Stomach (tissue), 9 donors: ENCODE data around the gene GTSE1. TPM values are rescaled to one million over a fixed set of nuclear protein-coding genes. Genes with fewer than 3 reads are reported as not detected.

Experiments used
- DNase-seq, 2 donors: peaks; one replicate each; pipeline versions ENCODE4 v3.0.0 to v3.0.0-alpha.2; 2013 to 2019
- H3K27ac ChIP-seq, 5 donors: fragments of 200-600 bp in 4 of 5; sonication (generic) in 4 of 5; one replicate each; pipeline ENCODE4 v1.5.1; 2013 to 2019; ENCODE audit warnings: mild to moderate bottlenecking in 1 of 5, moderate library complexity in 1 of 5
- H3K27me3 ChIP-seq, 3 donors: fragments of 200-600 bp; sonication (generic); one replicate each; pipeline ENCODE4 v1.5.1; 2017 to 2019; ENCODE audit warnings: mixed run types in 1 of 3
- H3K36me3 ChIP-seq, 4 donors: fragments of 200-600 bp; sonication (generic); 1 replicate in 3 of 4; 2 replicates in 1 of 4; pipeline ENCODE4 v1.5.1; 2016 to 2019
- H3K4me1 ChIP-seq, 4 donors: fragments of 200-600 bp; sonication (generic); one replicate each; pipeline ENCODE4 v1.5.1; 2016 to 2019
- H3K4me3 ChIP-seq, 4 donors: fragments of 200-600 bp; sonication (generic) in 3 of 4; one replicate each; pipeline ENCODE4 v1.5.1; 2016 to 2019; ENCODE audit warnings: mild to moderate bottlenecking in 1 of 4
- H3K9me3 ChIP-seq, 4 donors: fragments of 200-600 bp; sonication (generic); one replicate each; pipeline ENCODE4 v1.5.1; 2016 to 2019
- EP300 ChIP-seq: sonication (generic); formaldehyde crosslinking; IDR thresholded peaks from one replicate; pipeline ENCODE4 v1.6.1; 2017; ENCODE audit warnings: antibody characterized with exemption
- POLR2A ChIP-seq, 4 donors: fragments of 450-650 bp; IDR thresholded peaks; one replicate each; pipeline ENCODE4 v1.6.1; 2016; ENCODE audit warnings: antibody characterized with exemption in 4 of 4, control low read depth in 2 of 4, mild to moderate bottlenecking in 1 of 4, moderate library complexity in 1 of 4
- POLR2AphosphoS5 ChIP-seq, 3 donors: sonication (generic); formaldehyde crosslinking; IDR thresholded peaks; one replicate each; pipeline ENCODE4 v1.6.1; 2016; ENCODE audit warnings: antibody characterized with exemption in 3 of 3
- WGBS, 5 donors: extraction: QIAGEN DNeasy Blood & Tissue Kit in 3 of 5; methylation state at CpG; one replicate each; pipeline versions ENCODE4 v1.1.5 to v1.1.7; 2013 to 2018; 5-methylcytosine and 5-hydroxymethylcytosine counted together
- intact Hi-C: fragments of 100-400 bp; cut with DNase I; formaldehyde crosslinking; loops from one replicate; pipeline ENCODE4 v1.15.1; 2023; ENCODE audit warnings: low total_unique reads
- polyA plus RNA-seq, 3 donors: library from polyadenylated mRNA; stranded (reverse); fragments of 200-250 nt; gene quantifications; one replicate each; pipeline ENCODE4 v1.2.3, GENCODE V29; 2013
- total RNA-seq, 5 donors: library from RNA; depleted of rRNA; stranded (reverse); fragments of >200 nt; gene quantifications; one replicate each; pipeline versions ENCODE4 v1.1.0 to v1.2.3, GENCODE V29; 2014 to 2016
- TF ChIP-seq, protein P1 (sequence below), 7 experiments: fragments of 450-650 bp in 4 of 7; fragments of 200-600 bp in 3 of 7; sonication (generic) in 3 of 7; IDR thresholded peaks; one replicate each; pipeline ENCODE4 v1.5.1; 2016 to 2019; ENCODE audit warnings: antibody characterized with exemption in 7 of 7, control low read depth in 2 of 7, mild to moderate bottlenecking in 1 of 7
- donor health status: healthy with polysubstance abuse.
- donor health status: Bipolar disorder and iron deficiency.
- donor health status: healthy.

Gene GTSE1
- total and polyA plus RNA-seq, 8 donors = 1.1 to 64.0 (median 4.2) TPM

DNA sequence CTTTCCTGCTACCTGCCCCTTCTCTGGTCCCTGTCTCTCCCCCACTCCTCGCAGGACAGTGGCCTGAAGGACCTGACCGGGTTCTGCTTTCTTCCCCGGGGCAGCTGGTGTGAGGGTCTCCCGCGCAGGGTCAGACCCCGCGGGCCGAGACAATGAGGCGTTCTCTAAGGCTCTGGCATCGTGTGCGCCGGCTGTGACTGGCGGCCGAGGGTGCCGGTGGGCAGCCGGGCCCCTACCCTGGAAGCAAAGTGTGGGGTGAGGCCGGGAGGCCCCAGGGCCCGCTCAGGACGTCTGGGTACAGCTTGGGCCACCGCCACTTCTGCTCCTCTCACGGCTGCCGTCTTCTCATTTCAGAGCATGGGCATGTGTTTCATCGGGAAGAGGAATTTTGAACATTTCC is 55.1 kb downstream of the GTSE1 start:
- no peak for DNase-seq
- WGBS, 5 donors = 90 to 95% (median 93%) methylated on average over 18 to 23 of the region's 23 CpGs
- Histone ChIP-seq H3K36me3 (peaks cover 84 to 100% (median 100%) of the 10 kb centered on the region in 4 donors), H3K4me3 (no peak overlapping the region), H3K27ac (no peak overlapping the region), H3K9me3 (no peaks in the 10 kb centered on the region), H3K4me1 (peaks cover 4 to 14% (median 11%) of the 10 kb centered on the region in 4 donors), H3K27me3 (no peaks in the 10 kb centered on the region)
- no peak for TF ChIP-seq EP300
- no peak for TF ChIP-seq POLR2AphosphoS5 (IDR thresholded peaks at IDR 0.05)
- no peak for TF ChIP-seq POLR2A (IDR thresholded peaks at IDR 0.05)
- TF ChIP-seq, protein P1, sequence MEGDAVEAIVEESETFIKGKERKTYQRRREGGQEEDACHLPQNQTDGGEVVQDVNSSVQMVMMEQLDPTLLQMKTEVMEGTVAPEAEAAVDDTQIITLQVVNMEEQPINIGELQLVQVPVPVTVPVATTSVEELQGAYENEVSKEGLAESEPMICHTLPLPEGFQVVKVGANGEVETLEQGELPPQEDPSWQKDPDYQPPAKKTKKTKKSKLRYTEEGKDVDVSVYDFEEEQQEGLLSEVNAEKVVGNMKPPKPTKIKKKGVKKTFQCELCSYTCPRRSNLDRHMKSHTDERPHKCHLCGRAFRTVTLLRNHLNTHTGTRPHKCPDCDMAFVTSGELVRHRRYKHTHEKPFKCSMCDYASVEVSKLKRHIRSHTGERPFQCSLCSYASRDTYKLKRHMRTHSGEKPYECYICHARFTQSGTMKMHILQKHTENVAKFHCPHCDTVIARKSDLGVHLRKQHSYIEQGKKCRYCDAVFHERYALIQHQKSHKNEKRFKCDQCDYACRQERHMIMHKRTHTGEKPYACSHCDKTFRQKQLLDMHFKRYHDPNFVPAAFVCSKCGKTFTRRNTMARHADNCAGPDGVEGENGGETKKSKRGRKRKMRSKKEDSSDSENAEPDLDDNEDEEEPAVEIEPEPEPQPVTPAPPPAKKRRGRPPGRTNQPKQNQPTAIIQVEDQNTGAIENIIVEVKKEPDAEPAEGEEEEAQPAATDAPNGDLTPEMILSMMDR (IDR thresholded peaks at IDR 0.05) = no peak
- intact Hi-C loops = no loop called here

DNA sequence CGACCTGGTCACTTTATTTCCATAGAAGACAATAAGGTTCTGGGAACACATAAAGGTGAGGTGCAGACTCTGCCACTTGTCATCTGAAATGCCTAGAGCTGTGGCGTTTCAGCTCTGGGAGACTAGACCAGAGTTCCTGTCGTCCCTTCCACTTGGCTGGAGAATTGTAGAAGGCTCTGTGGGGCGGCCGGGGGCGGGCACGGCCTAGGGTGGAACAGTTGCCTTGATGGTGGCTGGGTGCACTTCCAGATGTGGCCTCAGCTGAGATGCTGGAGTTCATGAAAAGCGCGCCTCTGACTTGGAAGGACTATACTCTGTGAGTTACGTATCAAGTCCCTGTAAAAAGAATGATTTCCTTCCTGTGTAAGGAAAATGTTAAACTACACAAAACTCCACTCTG is 55.6 kb downstream of the GTSE1 start:
- 87 to 92% (median 91%) methylated on average over 10 of the region's 10 CpGs for WGBS, 5 donors
- Histone ChIP-seq H3K27ac (no peak overlapping the region), H3K4me3 (no peak overlapping the region), H3K27me3 (no peaks in the 10 kb centered on the region), H3K9me3 (no peaks in the 10 kb centered on the region), H3K36me3 (peaks cover 84 to 100% (median 100%) of the 10 kb centered on the region in 4 donors), H3K4me1 (peaks cover 4 to 13% (median 9%) of the 10 kb centered on the region in 4 donors)
- intact Hi-C loops = no loop called here
- TF ChIP-seq POLR2AphosphoS5 (IDR thresholded peaks at IDR 0.05) = no peak
- TF ChIP-seq, protein P1 (IDR thresholded peaks at IDR 0.05) = no peak
- no peak for TF ChIP-seq EP300
- no peak for TF ChIP-seq POLR2A (IDR thresholded peaks at IDR 0.05)
- no peak for DNase-seq

DNA sequence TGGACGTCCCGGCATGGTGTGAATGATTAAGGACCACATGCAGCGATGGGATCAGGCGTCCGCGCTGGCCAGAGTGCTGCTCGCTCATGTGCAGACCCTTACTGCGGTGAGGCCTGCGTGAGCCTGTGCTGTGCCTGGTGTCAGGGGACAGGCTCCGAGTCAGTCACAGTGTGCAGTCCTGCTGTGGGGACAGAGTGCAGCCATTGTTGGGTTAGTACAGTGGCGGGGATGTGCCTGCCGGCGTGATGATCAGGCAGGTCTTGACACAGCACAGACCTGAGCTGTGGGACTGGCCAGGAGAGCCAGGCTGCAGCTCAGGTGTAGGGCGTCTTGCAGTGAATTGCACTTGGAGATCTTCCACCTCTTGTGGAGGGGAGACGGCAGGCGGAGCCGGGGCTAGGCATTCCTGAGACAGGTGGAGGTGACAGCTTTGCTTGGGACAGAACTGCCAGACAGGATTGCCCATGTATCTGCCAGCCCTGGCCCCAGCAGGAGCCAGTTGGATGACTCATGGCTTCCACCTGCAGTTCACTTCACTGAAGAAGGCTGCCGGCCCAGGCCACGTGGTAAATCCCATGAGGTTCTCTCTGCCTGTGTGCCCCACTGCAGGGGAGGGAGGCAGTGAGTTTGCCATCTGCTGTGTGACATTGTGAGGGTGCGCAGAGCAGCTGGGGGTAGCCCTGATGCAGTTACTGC is 56.2 kb downstream of the GTSE1 start:
- Histone ChIP-seq H3K27ac (peak overlapping the region in 4 of 5 donors; percentile 14 to 34 (median 22)), H3K27me3 (no peaks in the 10 kb centered on the region), H3K4me3 (no peak overlapping the region), H3K4me1 (peaks cover 4 to 13% (median 9%) of the 10 kb centered on the region in 4 donors), H3K9me3 (no peaks in the 10 kb centered on the region), H3K36me3 (peaks cover 78 to 100% (median 100%) of the 10 kb centered on the region in 4 donors)
- intact Hi-C loops = no loop called here
- WGBS, 5 donors = 74 to 83% (median 78%) methylated on average over 16 to 20 of the region's 20 CpGs
- TF ChIP-seq POLR2AphosphoS5 (IDR thresholded peaks at IDR 0.05) = peak in 1 of 3 donors; percentile 12
- TF ChIP-seq, protein P1 (IDR thresholded peaks at IDR 0.05) = no peak
- DNase-seq = peak in 1 of 2 donors; percentile 74

DNA sequence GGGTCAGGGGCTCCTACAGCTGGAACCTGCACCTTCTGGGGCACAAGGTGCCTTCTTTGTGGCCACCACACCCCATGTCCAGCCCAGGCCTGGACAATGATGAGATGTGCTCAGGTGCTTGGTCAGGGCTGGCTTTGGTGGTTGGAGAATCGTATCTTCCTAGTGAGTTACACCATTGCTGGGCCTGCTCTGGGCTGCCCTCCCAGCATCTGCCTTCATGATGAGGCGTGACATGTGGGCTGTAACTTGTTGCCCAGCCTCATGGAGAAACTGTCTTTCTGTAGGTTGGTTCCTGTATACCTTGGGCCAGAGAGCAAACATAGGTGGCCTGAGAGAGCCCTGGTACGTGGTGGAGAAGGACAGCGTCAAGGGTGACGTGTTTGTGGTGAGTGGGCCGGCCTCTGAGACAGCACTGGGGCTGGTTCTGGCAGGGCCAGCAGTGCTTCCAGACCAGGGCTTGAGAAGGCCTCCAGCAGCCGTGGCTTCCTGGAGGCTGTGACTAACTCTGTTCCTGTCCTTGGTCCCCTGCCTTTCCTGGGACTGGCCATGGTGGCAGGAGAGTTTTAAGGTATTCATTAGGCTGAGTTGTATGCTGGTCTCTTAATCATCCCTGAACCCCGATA is 56.9 kb downstream of the GTSE1 start:
- Histone ChIP-seq H3K36me3 (peaks cover 71 to 100% (median 100%) of the 10 kb centered on the region in 4 donors), H3K9me3 (no peaks in the 10 kb centered on the region), H3K4me3 (no peak overlapping the region), H3K4me1 (peaks cover 4 to 13% (median 9%) of the 10 kb centered on the region in 4 donors), H3K27ac (peak overlapping the region in 4 of 5 donors; percentile 14 to 34 (median 22)), H3K27me3 (no peaks in the 10 kb centered on the region)
- intact Hi-C loops = no loop called here
- TF ChIP-seq POLR2AphosphoS5 (IDR thresholded peaks at IDR 0.05) (no peak), POLR2A (IDR thresholded peaks at IDR 0.05) (no peak), EP300 (no peak)
- TF ChIP-seq, protein P1 (IDR thresholded peaks at IDR 0.05) = no peak
- peak in 1 of 2 donors; percentile 49 for DNase-seq
- 63 to 87% (median 74%) methylated on average over 7 to 8 of the region's 8 CpGs for WGBS, 5 donors
